Small intestine (tissue), 7 donors: ENCODE data around the gene PDCD1. TPM values are rescaled to one million over a fixed set of nuclear protein-coding genes. Genes with fewer than 3 reads are reported as not detected.

ENCODE experiments used
- DNase-seq, 2 donors: peaks; one replicate each; pipeline versions ENCODE4 v3.0.0 to v3.0.0-alpha.2; 2013
- FAIRE-seq: peaks from 2 replicates; lab custom pipeline; 2012; peaks lifted over from hg19 to GRCh38; lab: Jason Lieb, UNC
- H3K27ac ChIP-seq, 3 donors: one replicate each; pipeline ENCODE4 v1.5.1; 2013; ENCODE audit warnings: low read length in 2 of 3, mild to moderate bottlenecking in 2 of 3, control low read depth in 1 of 3, inconsistent platforms in 1 of 3, low read depth in 1 of 3, moderate library complexity in 1 of 3
- H3K27me3 ChIP-seq, 3 donors: one replicate each; pipeline ENCODE4 v1.6.1; 2013; ENCODE audit warnings: low read length in 3 of 3, inconsistent platforms in 1 of 3; ENCODE audit not compliant: control insufficient read depth in 3 of 3, insufficient read depth in 3 of 3
- H3K36me3 ChIP-seq, 3 donors: one replicate each; pipeline ENCODE4 v1.6.1; 2013; ENCODE audit warnings: low read length in 3 of 3, inconsistent platforms in 1 of 3, low read depth in 1 of 3, mild to moderate bottlenecking in 1 of 3, moderate library complexity in 1 of 3; ENCODE audit not compliant: control insufficient read depth in 3 of 3, insufficient read depth in 2 of 3
- H3K4me1 ChIP-seq, 3 donors: one replicate each; pipeline ENCODE4 v1.6.1; 2013; ENCODE audit warnings: low read length in 2 of 3, inconsistent platforms in 1 of 3, low read depth in 1 of 3, mild to moderate bottlenecking in 1 of 3, moderate library complexity in 1 of 3; ENCODE audit not compliant: control insufficient read depth in 3 of 3, insufficient read depth in 2 of 3
- H3K4me3 ChIP-seq, 3 donors: one replicate each; pipeline ENCODE4 v1.5.1; 2013; ENCODE audit warnings: low read length in 3 of 3, control low read depth in 1 of 3, inconsistent platforms in 1 of 3, low read depth in 1 of 3, mild to moderate bottlenecking in 1 of 3, moderate library complexity in 1 of 3
- H3K9me3 ChIP-seq, 2 donors: one replicate each; pipeline ENCODE4 v1.6.1; 2013; ENCODE audit warnings: low read depth in 1 of 2, low read length in 1 of 2; ENCODE audit not compliant: control insufficient read depth in 2 of 2, insufficient read depth in 1 of 2
- WGBS, 3 donors: extraction: QIAGEN DNeasy Blood & Tissue Kit; methylation state at CpG; one replicate each; pipeline ENCODE4 v1.1.7; 2013; 5-methylcytosine and 5-hydroxymethylcytosine counted together
- polyA plus RNA-seq, 4 donors: library from polyadenylated mRNA; stranded (reverse) in 3 of 4; unstranded in 1 of 4; fragments of 200-250 nt in 3 of 4; fragments of 120-200 nt in 1 of 4; gene quantifications; one replicate each; pipeline versions ENCODE4 v1.2.1 to v1.2.3, GENCODE V29; 2013
- donor health status: healthy with polysubstance abuse.
- donor health status: control.
- donor health status: control.
- donor health status: Bipolar disorder and iron deficiency.
- donor health status: healthy.

Gene PDCD1
- polyA plus RNA-seq, 4 donors = 0.27 to 1.2 (median 0.27) TPM; not detected in 1

DNA sequence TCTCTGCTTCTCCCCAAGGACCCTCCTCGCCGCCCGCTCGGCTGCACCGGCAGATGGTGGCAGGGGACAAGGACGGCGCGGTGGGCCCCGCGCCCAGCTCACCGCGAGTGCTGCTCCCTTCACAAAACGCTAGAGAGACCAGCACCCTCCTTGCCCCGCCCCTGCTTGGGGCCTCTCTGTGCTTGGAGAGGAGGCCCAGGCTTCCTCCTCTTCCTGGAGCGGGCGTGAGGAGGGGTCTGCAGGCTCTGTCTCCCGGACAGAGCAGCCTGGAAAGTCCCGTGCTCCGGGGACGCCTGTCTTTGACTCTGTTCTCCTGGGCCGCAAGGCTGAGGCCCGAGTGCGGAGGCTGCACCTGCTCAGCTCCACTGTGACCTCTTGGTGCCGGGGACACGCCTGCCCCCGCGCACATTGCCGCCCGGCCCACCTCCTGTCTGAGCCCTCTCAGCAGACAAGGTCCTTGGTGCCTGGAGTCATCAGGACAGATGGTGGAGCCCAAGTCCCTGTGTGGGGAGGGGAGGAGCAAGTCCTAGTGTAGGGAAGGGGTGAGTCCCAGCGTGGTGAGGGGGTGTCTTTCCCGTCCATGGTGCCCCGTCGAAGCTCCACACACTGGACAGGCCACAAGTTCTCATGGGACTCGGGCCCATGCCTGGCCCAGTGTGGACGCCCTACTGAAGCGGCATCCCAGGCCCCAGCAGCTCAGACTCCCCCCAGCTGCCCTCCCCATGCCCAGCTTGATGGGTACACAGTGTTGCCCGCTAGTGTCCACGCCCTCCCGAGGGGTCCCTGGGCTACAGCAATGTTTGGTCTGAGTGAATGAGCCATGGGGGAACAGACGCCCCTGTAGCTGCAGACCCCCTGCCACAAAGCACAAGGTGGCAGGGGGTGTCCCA, 44.7 kb upstream of the PDCD1 start:
- H3K27ac ChIP-seq = no peak overlapping the region
- no peak for DNase-seq
- FAIRE-seq = no peak
- no peak overlapping the region for H3K4me3 ChIP-seq
- H3K36me3 ChIP-seq = no peaks in the 10 kb centered on the region
- WGBS, 3 donors = 90 to 94% (median 93%) methylated on average over 38 to 40 of the region's 40 CpGs
- H3K4me1 ChIP-seq = no peaks in the 10 kb centered on the region
- H3K27me3 ChIP-seq = no peaks in the 10 kb centered on the region
- no peaks in the 10 kb centered on the region for H3K9me3 ChIP-seq

DNA sequence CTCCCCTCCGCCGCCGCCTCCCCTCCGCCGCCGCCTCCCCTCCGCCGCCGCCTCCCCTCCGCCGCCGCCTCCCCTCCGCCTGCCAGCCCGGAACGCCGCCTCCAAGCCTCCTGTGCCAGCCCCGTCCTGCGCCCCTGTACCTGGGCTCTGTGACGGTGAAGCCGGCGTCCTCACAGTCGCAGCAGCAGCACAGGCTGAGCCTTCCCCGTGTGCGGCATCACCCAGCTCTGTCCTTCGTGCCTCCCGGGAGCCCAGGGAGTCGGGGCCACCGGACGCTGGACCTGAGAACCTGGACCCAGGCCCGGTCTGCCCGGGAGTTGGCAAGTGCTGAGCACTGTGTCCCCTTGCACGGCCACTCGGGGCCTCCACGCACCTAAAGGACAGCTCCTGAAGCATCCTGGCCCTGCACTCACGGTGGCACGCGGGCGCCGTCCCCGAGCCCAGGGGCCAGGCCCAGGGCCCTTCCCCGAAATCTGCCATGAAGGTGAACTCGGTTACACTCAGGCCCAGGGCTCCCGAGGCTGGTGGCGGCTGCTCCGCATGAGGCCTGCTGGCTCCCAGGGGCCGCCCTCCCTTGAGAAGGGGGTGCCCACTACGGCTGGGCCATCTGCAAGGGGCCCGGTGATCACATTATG, 43.8 kb upstream of the PDCD1 start:
- Histone ChIP-seq H3K4me1 (no peaks in the 10 kb centered on the region), H3K36me3 (no peaks in the 10 kb centered on the region), H3K27me3 (no peaks in the 10 kb centered on the region), H3K4me3 (no peak overlapping the region), H3K9me3 (no peaks in the 10 kb centered on the region), H3K27ac (no peak overlapping the region)
- DNase-seq = no peak
- 64 to 80% (median 80%) methylated on average over 35 to 48 of the region's 48 CpGs for WGBS, 3 donors
- FAIRE-seq = no peak

DNA sequence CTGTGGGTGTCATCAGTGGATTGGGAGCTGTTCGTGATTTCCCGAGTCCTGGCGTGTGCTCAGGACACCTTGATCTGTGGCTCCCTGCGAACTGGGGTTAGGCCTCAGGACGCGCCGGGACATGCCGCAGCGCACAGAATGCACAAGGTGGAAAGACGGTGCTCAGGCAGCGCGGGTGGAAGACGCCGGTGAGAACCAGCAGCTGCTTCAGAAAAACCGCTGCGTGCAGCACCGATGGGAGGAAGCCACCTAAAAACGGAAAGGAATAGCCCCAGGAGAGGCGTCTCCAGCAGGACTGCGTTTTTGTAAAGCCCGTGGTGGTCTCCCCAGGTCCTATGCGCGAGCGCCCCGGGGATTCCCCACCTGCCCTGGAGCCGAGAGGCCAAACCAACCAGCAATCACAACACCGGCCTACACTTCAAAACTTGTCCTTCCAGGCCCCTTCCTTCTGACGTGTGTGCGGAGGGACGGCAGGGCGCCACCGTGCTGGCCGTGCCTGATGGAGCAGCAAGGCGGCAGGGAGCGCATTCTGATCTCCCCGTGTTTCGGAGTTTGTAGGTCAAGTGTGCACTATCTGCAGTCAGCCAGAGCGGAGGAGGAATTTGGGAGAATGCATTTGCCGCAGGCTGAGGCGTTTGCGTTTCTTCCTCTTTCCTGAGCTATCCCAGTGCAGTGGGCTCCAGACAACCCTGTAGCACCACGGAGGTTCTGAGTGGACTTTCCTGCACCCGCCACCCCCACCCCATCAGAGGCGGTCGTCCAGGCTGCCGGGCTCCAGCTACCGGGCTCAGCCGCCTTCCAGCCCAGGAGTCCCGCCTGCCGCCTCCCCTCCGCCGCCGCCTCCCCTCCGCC, 43.0 kb upstream of the PDCD1 start:
- H3K27ac ChIP-seq = no peak overlapping the region
- 62 to 73% (median 66%) methylated on average over 52 to 54 of the region's 54 CpGs for WGBS, 3 donors
- H3K9me3 ChIP-seq = no peaks in the 10 kb centered on the region
- DNase-seq (peak in 1 of 2 donors; percentile 42), FAIRE-seq (no peak)
- no peaks in the 10 kb centered on the region for H3K4me1 ChIP-seq
- no peaks in the 10 kb centered on the region for H3K27me3 ChIP-seq
- H3K36me3 ChIP-seq = no peaks in the 10 kb centered on the region
- peak overlapping the region in 1 of 3 donors; percentile 19 for H3K4me3 ChIP-seq

GRCh38 chr2:241901018-241901380, 42.3 kb upstream of the PDCD1 start:
- Histone ChIP-seq H3K4me3 (no peak overlapping the region), H3K27me3 (no peaks in the 10 kb centered on the region), H3K27ac (no peak overlapping the region), H3K36me3 (no peaks in the 10 kb centered on the region), H3K9me3 (no peaks in the 10 kb centered on the region), H3K4me1 (no peaks in the 10 kb centered on the region)
- no peak for DNase-seq
- WGBS, 3 donors = 82 to 89% (median 89%) methylated on average over 19 to 21 of the region's 21 CpGs
- no peak for FAIRE-seq

DNA sequence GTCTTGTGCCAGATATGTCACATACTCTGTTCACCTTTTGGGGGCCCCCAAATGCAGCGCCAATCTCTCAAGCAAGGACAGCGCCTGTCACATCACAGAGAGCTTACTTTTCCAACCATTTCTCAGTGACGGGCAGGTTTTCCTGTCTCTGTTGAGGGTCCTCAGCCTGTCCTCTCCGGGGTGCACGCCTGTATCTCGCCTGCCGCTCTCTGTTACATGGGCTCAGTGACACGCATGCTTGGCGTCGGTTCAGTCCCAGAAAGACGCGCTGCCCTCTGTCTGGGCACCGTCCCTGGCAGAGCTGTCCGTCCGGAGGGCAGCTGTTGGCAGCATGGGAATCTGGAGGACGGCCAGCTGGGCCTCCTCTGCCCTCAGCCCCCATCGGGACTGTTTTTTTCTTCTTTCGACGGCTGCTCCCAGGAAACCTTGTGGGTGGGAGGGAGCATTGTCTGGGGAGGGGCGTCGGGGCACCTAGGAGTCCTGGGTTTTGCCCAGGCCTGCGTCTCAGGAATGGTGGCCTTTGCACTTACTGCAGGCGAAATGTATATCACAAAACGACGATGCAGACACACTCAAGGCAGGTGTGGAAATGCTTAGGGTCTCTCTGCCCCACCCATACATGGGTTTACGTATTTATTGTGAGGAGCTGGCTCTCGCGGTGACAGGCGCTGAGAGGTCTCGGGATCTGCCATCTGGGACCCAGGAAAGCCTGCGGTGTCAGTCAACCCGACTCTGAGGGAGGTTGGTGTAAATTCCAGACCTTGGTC, 41.7 kb upstream of the PDCD1 start:
- FAIRE-seq (no peak), DNase-seq (no peak)
- H3K36me3 ChIP-seq = no peaks in the 10 kb centered on the region
- no peak overlapping the region for H3K27ac ChIP-seq
- H3K4me3 ChIP-seq = no peak overlapping the region
- H3K9me3 ChIP-seq = no peaks in the 10 kb centered on the region
- H3K27me3 ChIP-seq = no peaks in the 10 kb centered on the region
- H3K4me1 ChIP-seq = no peaks in the 10 kb centered on the region
- 81 to 89% (median 85%) methylated on average over 32 of the region's 32 CpGs for WGBS, 3 donors

GRCh38 chr2:241898463-241899270, 40.0 kb upstream of the PDCD1 start:
- WGBS, 3 donors = 84 to 89% (median 85%) methylated on average over 25 to 30 of the region's 30 CpGs
- no peaks in the 10 kb centered on the region for H3K4me1 ChIP-seq
- no peak overlapping the region for H3K27ac ChIP-seq
- H3K9me3 ChIP-seq = no peaks in the 10 kb centered on the region
- no peak for DNase-seq
- no peaks in the 10 kb centered on the region for H3K27me3 ChIP-seq
- H3K4me3 ChIP-seq = no peak overlapping the region
- FAIRE-seq = no peak
- no peaks in the 10 kb centered on the region for H3K36me3 ChIP-seq

DNA sequence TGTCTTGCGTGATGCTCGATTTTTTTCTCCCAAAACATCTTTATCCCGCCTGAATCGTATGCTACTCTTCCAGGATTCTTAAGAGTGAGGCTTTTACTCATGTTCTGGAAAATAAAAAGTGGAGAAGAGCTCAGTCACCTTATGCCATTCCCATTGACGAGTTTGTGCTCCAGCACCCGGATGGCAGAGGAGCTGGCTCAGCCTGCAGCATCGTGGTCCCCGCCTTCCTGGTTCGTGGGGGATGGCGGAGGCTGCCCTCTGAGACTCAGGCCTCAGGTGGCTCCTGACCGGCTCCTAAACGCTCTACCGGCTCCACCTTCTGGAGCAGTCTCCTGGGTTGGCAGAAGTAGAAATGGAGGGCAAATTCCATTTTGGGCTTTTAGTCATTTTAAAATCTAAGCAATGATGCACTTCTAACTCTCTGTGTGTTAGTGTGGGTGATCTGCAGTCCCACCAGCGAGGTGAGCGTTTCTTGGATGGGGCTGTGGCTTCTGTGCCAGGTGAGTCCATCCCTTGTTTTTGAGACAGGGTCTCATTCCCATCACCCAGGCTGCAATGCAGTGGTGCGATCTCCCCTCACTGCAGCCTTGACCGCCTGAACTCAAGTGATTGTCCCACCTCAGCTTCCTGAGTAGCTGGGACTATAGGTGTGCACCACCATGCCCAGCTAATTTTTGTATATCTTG, 38.7 kb upstream of the PDCD1 start:
- no peak for DNase-seq
- H3K9me3 ChIP-seq = no peaks in the 10 kb centered on the region
- H3K27me3 ChIP-seq = no peaks in the 10 kb centered on the region
- H3K4me3 ChIP-seq = no peak overlapping the region
- no peak for FAIRE-seq
- no peaks in the 10 kb centered on the region for H3K4me1 ChIP-seq
- H3K36me3 ChIP-seq = no peaks in the 10 kb centered on the region
- WGBS, 3 donors = 63 to 88% (median 85%) methylated on average over 17 of the region's 17 CpGs
- no peak overlapping the region for H3K27ac ChIP-seq
